Lower leg skin (tissue), 3 donors: Measurements from ENCODE around the gene IL18BP.

Source experiments
- CTCF ChIP-seq, 3 donors: fragments of 450-650 bp; IDR thresholded peaks; one replicate each; pipeline ENCODE4 v1.5.1; 2016; ENCODE audit warnings: antibody characterized with exemption in 3 of 3, mild to moderate bottlenecking in 3 of 3, moderate library complexity in 2 of 3
- POLR2A ChIP-seq, 2 donors: fragments of 450-650 bp; IDR thresholded peaks; one replicate each; pipeline ENCODE4 v1.6.1; 2016 to 2017; ENCODE audit warnings: antibody characterized with exemption in 2 of 2, mild to moderate bottlenecking in 1 of 2, moderate library complexity in 1 of 2

DNA sequence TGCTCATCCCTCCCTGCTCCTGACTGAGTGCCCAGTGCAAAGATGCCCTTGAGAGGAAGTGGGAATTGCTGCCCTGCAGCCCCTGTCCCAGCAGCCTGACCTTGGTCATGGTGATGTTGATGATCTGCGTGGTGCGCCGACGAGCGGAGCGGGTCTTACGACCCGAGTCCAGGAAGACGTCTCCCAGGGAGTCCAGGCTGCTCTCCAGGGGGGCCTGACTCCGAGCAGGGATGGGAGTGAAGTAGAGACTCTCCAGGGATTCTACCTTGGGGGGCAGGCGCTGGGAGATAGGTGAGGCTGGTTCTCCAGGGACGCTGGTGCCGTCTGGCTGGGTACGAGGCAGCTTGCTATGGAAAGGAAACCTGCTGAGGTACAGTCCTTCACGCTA is 8.4 kb downstream of the IL18BP start:
- no peak for TF ChIP-seq CTCF (IDR thresholded peaks at IDR 0.05)
- TF ChIP-seq POLR2A (IDR thresholded peaks at IDR 0.05): no peak
